NCI-H1048 (cell line): ENCODE measurements around the gene ZNF587.
"Not testable (repeated sequence)": the region's sequence is repeated elsewhere in the genome, so short reads cannot be mapped to it uniquely, and the experiment has no call there.

Experiments used
- DNase-seq: peaks from one replicate; lab custom pipeline; 2025; lab: John Stamatoyannopoulos, UW

The ZNF587 gene

GRCh38 chr19:57887195-57887941, 37.7 kb downstream of the ZNF587 start:
- DNase-seq, result no peak

GRCh38 chr19:57888107-57888559, 38.5 kb downstream of the ZNF587 start:
- DNase-seq, result no peak

GRCh38 chr19:57888560-57889231, 39.0 kb downstream of the ZNF587 start, which contains the start of gene ZNF814:
Gene ZNF814 (minus strand): TSS chr19:57889037. CDS start chr19:57888802, 235 bp downstream.
- peak; percentile 64 for DNase-seq

- not testable (repeated sequence) for DNase-seq
Measured at GRCh38 chr19:57890706-57891105, 41.0 kb downstream of the ZNF587 start.

GRCh38 chr19:57900311-57900710, 50.7 kb downstream of the ZNF587 start:
- DNase-seq, result no peak

GRCh38 chr19:57903618-57904184, 54.0 kb downstream of the ZNF587 start:
- DNase-seq, result no peak

- no peak for DNase-seq
Measured at GRCh38 chr19:57905258-57905657, 55.6 kb downstream of the ZNF587 start.

- DNase-seq, result no peak
Measured at GRCh38 chr19:57907394-57907793, 57.7 kb downstream of the ZNF587 start.

GRCh38 chr19:57914531-57914930, 64.9 kb downstream of the ZNF587 start:
- DNase-seq, result no peak
